ENCODE measurements around the gene GTF2IRD1.
"Not testable (repeated sequence)": the region's sequence is repeated elsewhere in the genome, so short reads cannot be mapped to it uniquely, and the experiment has no call there.

- not testable (repeated sequence) for TF ChIP-seq TBP (CRISPR knock-in tag; IDR thresholded peaks at IDR 0.05); ELK4 (CRISPR knock-in tag; IDR thresholded peaks at IDR 0.05; ENCODE audit: borderline replicate concordance); CTCF (CRISPR knock-in tag; IDR thresholded peaks at IDR 0.05); BHLHE40 (IDR thresholded peaks at IDR 0.05; ENCODE audit: low read length); MAFG (CRISPR knock-in tag; IDR thresholded peaks at IDR 0.05); EZH2 (conservative IDR thresholded peaks at IDR 0.05; ENCODE audit: low read depth, low read length); ZNF563 (CRISPR knock-in tag; IDR thresholded peaks at IDR 0.05); TCF7L2 (IDR thresholded peaks at IDR 0.05; ENCODE audit: low read depth, low read length); PHF20 (CRISPR knock-in tag; IDR thresholded peaks at IDR 0.05); ATF7 (IDR thresholded peaks at IDR 0.05); ATF7 (CRISPR knock-in tag; IDR thresholded peaks at IDR 0.05); ERF (CRISPR knock-in tag; IDR thresholded peaks at IDR 0.05); ZNF83 (CRISPR knock-in tag; IDR thresholded peaks at IDR 0.05; ENCODE audit: borderline replicate concordance)
Observed at GRCh38 chr7:74650055-74650454, 196.3 kb downstream of the GTF2IRD1 start.
